SK-N-SH (cell line): ENCODE measurements around the gene FAM149A. TPM values are rescaled to one million over a fixed set of nuclear protein-coding genes. Genes with fewer than 3 reads are reported as not detected.

Experiments
- CTCF ChIA-PET: fragments of 300-600, 350-600 bp; formaldehyde crosslinking; extraction: SDS; loops from one replicate; lab custom pipeline; 2021; lab: Yijun Ruan, JAX
- POLR2A ChIA-PET: fragments of 350-600 bp; sonication (Branson Sonifier 250); formaldehyde crosslinking; extraction: SDS; loops from one replicate; lab custom pipeline; 2020; ENCODE audit warnings: antibody characterized with exemption, inconsistent platforms; lab: Yijun Ruan, JAX
- DNase-seq: peaks from one replicate; pipeline ENCODE4 v3.0.0; 2012
- H2AFZ ChIP-seq: fragments of 200-600 bp; sonication (generic); 2 replicates; pipeline ENCODE4 v1.8.1; 2016; ENCODE audit warnings: antibody characterized with exemption, mild to moderate bottlenecking, low read depth
- H3F3A ChIP-seq: fragments of 200-600 bp; sonication (generic); replicated peaks from 2 replicates; pipeline ENCODE3; 2016; ENCODE audit warnings: antibody characterized with exemption, mild to moderate bottlenecking; ENCODE audit not compliant: insufficient read depth
- H3K27ac ChIP-seq, 2 experiments: fragments of 200-500 bp in 1 of 2; fragments of 200-600 bp in 1 of 2; sonication (Bioruptor generic) in 1 of 2; sonication (generic), shearing (Covaris generic) in 1 of 2; 2 replicates each; pipeline versions ENCODE4 v1.5.1 to v1.6.1; 2014 to 2016; ENCODE audit warnings: low read depth in 2 of 2, inconsistent platforms in 1 of 2, low read length in 1 of 2, mild to moderate bottlenecking in 1 of 2, mixed read lengths in 1 of 2
- H3K27me3 ChIP-seq: fragments of 200-600 bp; sonication (generic), shearing (Covaris generic); 2 replicates; pipeline ENCODE4 v1.6.1; 2016; ENCODE audit warnings: mixed run types; ENCODE audit not compliant: insufficient read depth
- H3K36me3 ChIP-seq, 2 experiments: fragments of 200-500 bp in 1 of 2; fragments of 200-600 bp in 1 of 2; sonication (Bioruptor generic) in 1 of 2; sonication (generic) in 1 of 2; replicated peaks in 1 of 2; 2 replicates each; pipeline versions ENCODE3 to v1.5.1; 2014 to 2016; ENCODE audit warnings: low read length in 1 of 2, mild to moderate bottlenecking in 1 of 2; ENCODE audit not compliant: insufficient read depth in 2 of 2, control insufficient read depth in 1 of 2
- H3K4me1 ChIP-seq, 2 experiments: fragments of 200-500 bp in 1 of 2; fragments of 200-600 bp in 1 of 2; sonication (Bioruptor generic) in 1 of 2; sonication (generic), shearing (Covaris generic) in 1 of 2; 2 replicates each; pipeline versions ENCODE4 v1.5.1 to v1.6.1; 2014 to 2016; ENCODE audit warnings: low read depth in 1 of 2, low read length in 1 of 2, mixed run types in 1 of 2; ENCODE audit not compliant: insufficient read depth in 2 of 2, control insufficient read depth in 1 of 2
- H3K4me2 ChIP-seq: fragments of 200-600 bp; sonication (generic), shearing (Covaris generic); 2 replicates; pipeline ENCODE4 v1.6.1; 2017; ENCODE audit warnings: mixed run types
- H3K4me3 ChIP-seq, 2 experiments: fragments of 200-500 bp in 1 of 2; fragments of 200-600 bp in 1 of 2; sonication (Bioruptor generic) in 1 of 2; sonication (generic), shearing (Covaris generic) in 1 of 2; 2 replicates each; pipeline versions ENCODE4 v1.5.1 to v1.8.1; 2014 to 2016; ENCODE audit warnings: low read depth in 2 of 2, inconsistent platforms in 1 of 2, low read length in 1 of 2, mild to moderate bottlenecking in 1 of 2, mixed read lengths in 1 of 2, moderate library complexity in 1 of 2
- H3K79me2 ChIP-seq: fragments of 200-600 bp; sonication (generic); 2 replicates; pipeline ENCODE4 v1.8.1; 2017; ENCODE audit warnings: mild to moderate bottlenecking; ENCODE audit not compliant: insufficient read depth
- H3K9ac ChIP-seq: fragments of 200-600 bp; sonication (generic); 2 replicates; pipeline ENCODE4 v1.6.1; 2017; ENCODE audit warnings: mixed run types
- H3K9me2 ChIP-seq: fragments of 200-600 bp; sonication (generic); 2 replicates; pipeline ENCODE4 v1.6.1; 2017; ENCODE audit warnings: mixed run types
- H3K9me3 ChIP-seq: fragments of 200-600 bp; sonication (generic); 2 replicates; pipeline ENCODE4 v1.6.1; 2017; ENCODE audit warnings: mixed run types, mild to moderate bottlenecking, moderate library complexity
- H4K20me1 ChIP-seq: fragments of 200-600 bp; sonication (generic); 2 replicates; pipeline ENCODE4 v1.6.1; 2017; ENCODE audit warnings: mild to moderate bottlenecking, mixed run types; ENCODE audit not compliant: insufficient read depth
- ELF1 ChIP-seq: IDR thresholded peaks from 2 replicates; pipeline ENCODE4 v1.4.0; 2012
- EP300 ChIP-seq, 2 experiments: IDR thresholded peaks; 2 replicates each; pipeline versions ENCODE4 v1.4.0 to v1.6.1; 2012; ENCODE audit warnings: borderline replicate concordance in 1 of 2, low read depth in 1 of 2, low read length in 1 of 2
- FOSL2 ChIP-seq: IDR thresholded peaks from 2 replicates; pipeline ENCODE4 v1.4.0; 2012; ENCODE audit warnings: low read depth, mild to moderate bottlenecking, moderate library complexity, borderline replicate concordance
- FOXJ3 ChIP-seq: sonication (generic); formaldehyde crosslinking; IDR thresholded peaks from 2 replicates; pipeline ENCODE4 v1.5.1; 2020; ENCODE audit warnings: mild to moderate bottlenecking, missing genetic modification reagents
- GABPA ChIP-seq: IDR thresholded peaks from 2 replicates; pipeline ENCODE4 v1.4.0; 2012; ENCODE audit warnings: low read depth, mild to moderate bottlenecking
- GATA2 ChIP-seq: sonication (generic); formaldehyde crosslinking; IDR thresholded peaks from 2 replicates; pipeline ENCODE4 v1.5.0; 2020; ENCODE audit warnings: mild to moderate bottlenecking, missing genetic modification reagents
- JUND ChIP-seq: IDR thresholded peaks from 2 replicates; pipeline ENCODE4 v1.4.0; 2012
- MEF2A ChIP-seq: IDR thresholded peaks from 2 replicates; pipeline ENCODE4 v1.4.0; 2012; ENCODE audit warnings: low read depth, borderline replicate concordance
- MXI1 ChIP-seq: IDR thresholded peaks from 2 replicates; pipeline ENCODE4 v1.6.1; 2012; ENCODE audit warnings: mild to moderate bottlenecking, low read depth, low read length, improper control_type of control experiment
- NFIC ChIP-seq: IDR thresholded peaks from 2 replicates; pipeline ENCODE4 v1.4.0; 2012; ENCODE audit warnings: borderline replicate concordance
- NRF1 ChIP-seq: IDR thresholded peaks from 2 replicates; pipeline ENCODE4 v1.6.1; 2012; ENCODE audit warnings: low read depth, mild to moderate bottlenecking, low read length
- POLR2AphosphoS5 ChIP-seq: IDR thresholded peaks from 2 replicates; pipeline ENCODE4 v1.6.1; 2012; ENCODE audit warnings: low read depth, low read length
- RCOR1 ChIP-seq: fragments of 150-350 bp; IDR thresholded peaks from 2 replicates; pipeline ENCODE4 v1.6.1; 2017; ENCODE audit warnings: antibody characterized with exemption, low read length
- RFX5 ChIP-seq: IDR thresholded peaks from 2 replicates; pipeline ENCODE4 v1.6.1; 2012; ENCODE audit warnings: mild to moderate bottlenecking, improper control_type of control experiment, low read length
- RXRA ChIP-seq: IDR thresholded peaks from 2 replicates; pipeline ENCODE4 v1.4.0; 2012; ENCODE audit warnings: low read depth, mild to moderate bottlenecking, borderline replicate concordance
- TAF1 ChIP-seq: IDR thresholded peaks from 2 replicates; pipeline ENCODE4 v1.6.1; 2012; ENCODE audit warnings: low read depth, mild to moderate bottlenecking, low read length, moderate library complexity, borderline replicate concordance
- WGBS: methylation state at CpG from one replicate; pipeline ENCODE4 v1.1.6; 2017; ENCODE audit warnings: low lambda C conversion rate; 5-methylcytosine and 5-hydroxymethylcytosine counted together
- polyA plus RNA-seq, 3 experiments: library from polyadenylated mRNA; depleted of rRNA; stranded (reverse); fragments of >200 nt; gene quantifications; 2 replicates each; pipeline ENCODE4 v1.2.3, GENCODE V29; 2012
- TF ChIP-seq, protein P1 (sequence below): IDR thresholded peaks from 2 replicates; pipeline ENCODE4 v1.4.0; 2012; ENCODE audit warnings: low read depth, borderline replicate concordance
- TF ChIP-seq, protein P2 (sequence below): IDR thresholded peaks from 2 replicates; pipeline ENCODE4; 2012
- TF ChIP-seq, protein P3 (sequence below): fragments of 150-350 bp; IDR thresholded peaks from 2 replicates; pipeline ENCODE4 v1.6.1; 2016; ENCODE audit warnings: mild to moderate bottlenecking, low read depth, low read length
- TF ChIP-seq, protein P4 (sequence below): fragments of 200-600 bp; sonication (generic); IDR thresholded peaks from 2 replicates; pipeline ENCODE4 v1.6.1; 2017; ENCODE audit warnings: antibody characterized with exemption, mild to moderate bottlenecking, moderate library complexity

Gene FAM149A
- polyA plus RNA-seq, 1 of the 3 experiments (the other 2 are of a cell fraction): 0.38 TPM

DNA sequence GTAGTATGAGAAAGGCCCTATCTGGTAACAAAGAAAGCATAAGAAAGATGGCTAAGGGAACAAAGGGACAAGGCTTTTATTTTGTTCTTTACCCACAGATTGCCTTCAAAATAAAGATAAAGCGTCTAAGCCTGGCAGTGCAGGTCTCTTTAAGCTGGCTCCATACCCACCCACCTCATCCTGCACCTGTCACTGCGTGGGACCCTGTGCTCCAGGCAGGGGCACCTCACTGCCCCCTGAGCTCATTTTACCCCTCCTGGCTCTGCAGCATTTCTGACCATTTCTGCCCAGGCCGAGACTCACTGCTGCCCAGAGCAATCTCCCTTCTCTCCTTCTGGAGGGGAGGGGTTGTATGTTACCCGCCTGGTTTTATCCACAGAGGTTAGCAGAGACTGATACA lies 85.2 kb downstream of the FAM149A start:
- no peaks in the 10 kb centered on the region for H4K20me1 ChIP-seq
- no peaks in the 10 kb centered on the region for H3K9me2 ChIP-seq
- POLR2A ChIA-PET: no interaction called here
- 97% methylated on average over 4 of the region's 4 CpGs for WGBS
- DNase-seq: no peak
- peaks cover 23% of the 10 kb centered on the region for H3K79me2 ChIP-seq
- H3K27me3 ChIP-seq: no peaks in the 10 kb centered on the region
- peaks cover 9% of the 10 kb centered on the region for H3F3A ChIP-seq
- H2AFZ ChIP-seq: no peak overlapping the region
- no peaks in the 10 kb centered on the region for H3K9me3 ChIP-seq
- CTCF ChIA-PET: no interaction called here
- peaks cover 0 to 3% of the 10 kb centered on the region in 2 experiments for H3K36me3 ChIP-seq
- no peak overlapping the region; a peak in 1 of 4 replicates for H3K27ac ChIP-seq
- peaks cover 0 to 8% of the 10 kb centered on the region in 2 experiments; a peak in 3 of 4 replicates for H3K4me1 ChIP-seq
- H3K9ac ChIP-seq: no peak overlapping the region
- no peak overlapping the region for H3K4me3 ChIP-seq
- no peak overlapping the region for H3K4me2 ChIP-seq
- TF ChIP-seq GATA2 (CRISPR knock-in tag): no peak
- no peak for TF ChIP-seq MXI1
- no peak for TF ChIP-seq RXRA
- TF ChIP-seq EP300 (IDR thresholded peaks at IDR 0.05; ENCODE audit: borderline replicate concordance in 1 of 2, low read depth in 1 of 2, low read length in 1 of 2): no peak
- no peak for TF ChIP-seq POLR2AphosphoS5
- TF ChIP-seq JUND: no peak
- TF ChIP-seq FOXJ3 (CRISPR knock-in tag): no peak
- TF ChIP-seq FOSL2: no peak
- TF ChIP-seq, protein P1, sequence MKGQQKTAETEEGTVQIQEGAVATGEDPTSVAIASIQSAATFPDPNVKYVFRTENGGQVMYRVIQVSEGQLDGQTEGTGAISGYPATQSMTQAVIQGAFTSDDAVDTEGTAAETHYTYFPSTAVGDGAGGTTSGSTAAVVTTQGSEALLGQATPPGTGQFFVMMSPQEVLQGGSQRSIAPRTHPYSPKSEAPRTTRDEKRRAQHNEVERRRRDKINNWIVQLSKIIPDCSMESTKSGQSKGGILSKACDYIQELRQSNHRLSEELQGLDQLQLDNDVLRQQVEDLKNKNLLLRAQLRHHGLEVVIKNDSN: no peak
- no peak for TF ChIP-seq NFIC
- no peak for TF ChIP-seq RCOR1
- TF ChIP-seq NRF1: no peak
- no peak for TF ChIP-seq TAF1
- TF ChIP-seq RFX5: no peak
- TF ChIP-seq ELF1: no peak

DNA sequence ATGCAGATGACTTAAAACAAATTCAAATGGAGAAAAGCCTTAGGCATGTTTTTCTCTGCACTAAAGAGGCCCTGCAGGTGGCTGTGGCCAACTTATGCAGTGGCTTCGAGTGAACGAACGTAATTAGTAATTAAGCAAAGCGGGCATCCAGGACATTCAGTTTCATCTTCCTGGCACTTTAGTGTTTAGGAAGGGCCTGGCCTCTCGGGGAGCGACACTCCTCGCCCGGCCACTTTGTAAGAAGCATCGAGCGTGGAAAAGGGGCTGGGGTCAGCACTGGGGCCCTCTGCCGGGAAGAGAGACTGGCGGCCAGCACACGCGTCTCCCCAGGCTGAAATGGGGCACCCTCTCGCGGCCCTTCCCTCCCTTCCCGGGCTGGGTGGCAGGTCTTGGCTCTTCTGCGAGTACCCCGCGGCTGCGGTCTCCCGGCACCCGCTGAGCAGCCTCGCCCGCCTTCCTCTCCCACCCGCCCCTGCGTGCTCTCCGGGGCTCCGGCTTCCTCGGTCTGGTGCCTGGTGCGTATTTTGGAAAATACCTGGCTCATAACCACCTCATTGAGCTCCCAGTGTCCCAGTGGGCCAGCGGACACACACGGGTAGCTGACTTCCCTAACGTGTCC lies 86.2 kb downstream of the FAM149A start:
- ChIA-PET POLR2A (interaction anchor here (1.2 to 1.8 kb wide), 2 partner anchors 11 to 13 kb away, joined by 3 to 4 read pairs; no protein-coding TSS in a partner anchor), CTCF (interaction anchor here (1.2 to 2.6 kb wide), 3 partner anchors 11 to 171 kb away, joined by 3 to 7 read pairs (median 4); no protein-coding TSS in a partner anchor)
- H3K9ac ChIP-seq: peak overlapping the region; percentile 85
- H3K79me2 ChIP-seq: peaks cover 24% of the 10 kb centered on the region
- TF ChIP-seq GABPA (no peak), TAF1 (no peak), MEF2A (no peak)
- TF ChIP-seq, protein P2, sequence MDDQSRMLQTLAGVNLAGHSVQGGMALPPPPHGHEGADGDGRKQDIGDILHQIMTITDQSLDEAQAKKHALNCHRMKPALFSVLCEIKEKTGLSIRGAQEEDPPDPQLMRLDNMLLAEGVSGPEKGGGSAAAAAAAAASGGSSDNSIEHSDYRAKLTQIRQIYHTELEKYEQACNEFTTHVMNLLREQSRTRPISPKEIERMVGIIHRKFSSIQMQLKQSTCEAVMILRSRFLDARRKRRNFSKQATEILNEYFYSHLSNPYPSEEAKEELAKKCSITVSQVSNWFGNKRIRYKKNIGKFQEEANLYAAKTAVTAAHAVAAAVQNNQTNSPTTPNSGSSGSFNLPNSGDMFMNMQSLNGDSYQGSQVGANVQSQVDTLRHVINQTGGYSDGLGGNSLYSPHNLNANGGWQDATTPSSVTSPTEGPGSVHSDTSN: no peak
- TF ChIP-seq, protein P3, sequence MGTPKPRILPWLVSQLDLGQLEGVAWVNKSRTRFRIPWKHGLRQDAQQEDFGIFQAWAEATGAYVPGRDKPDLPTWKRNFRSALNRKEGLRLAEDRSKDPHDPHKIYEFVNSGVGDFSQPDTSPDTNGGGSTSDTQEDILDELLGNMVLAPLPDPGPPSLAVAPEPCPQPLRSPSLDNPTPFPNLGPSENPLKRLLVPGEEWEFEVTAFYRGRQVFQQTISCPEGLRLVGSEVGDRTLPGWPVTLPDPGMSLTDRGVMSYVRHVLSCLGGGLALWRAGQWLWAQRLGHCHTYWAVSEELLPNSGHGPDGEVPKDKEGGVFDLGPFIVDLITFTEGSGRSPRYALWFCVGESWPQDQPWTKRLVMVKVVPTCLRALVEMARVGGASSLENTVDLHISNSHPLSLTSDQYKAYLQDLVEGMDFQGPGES: no peak
- TF ChIP-seq, protein P4, sequence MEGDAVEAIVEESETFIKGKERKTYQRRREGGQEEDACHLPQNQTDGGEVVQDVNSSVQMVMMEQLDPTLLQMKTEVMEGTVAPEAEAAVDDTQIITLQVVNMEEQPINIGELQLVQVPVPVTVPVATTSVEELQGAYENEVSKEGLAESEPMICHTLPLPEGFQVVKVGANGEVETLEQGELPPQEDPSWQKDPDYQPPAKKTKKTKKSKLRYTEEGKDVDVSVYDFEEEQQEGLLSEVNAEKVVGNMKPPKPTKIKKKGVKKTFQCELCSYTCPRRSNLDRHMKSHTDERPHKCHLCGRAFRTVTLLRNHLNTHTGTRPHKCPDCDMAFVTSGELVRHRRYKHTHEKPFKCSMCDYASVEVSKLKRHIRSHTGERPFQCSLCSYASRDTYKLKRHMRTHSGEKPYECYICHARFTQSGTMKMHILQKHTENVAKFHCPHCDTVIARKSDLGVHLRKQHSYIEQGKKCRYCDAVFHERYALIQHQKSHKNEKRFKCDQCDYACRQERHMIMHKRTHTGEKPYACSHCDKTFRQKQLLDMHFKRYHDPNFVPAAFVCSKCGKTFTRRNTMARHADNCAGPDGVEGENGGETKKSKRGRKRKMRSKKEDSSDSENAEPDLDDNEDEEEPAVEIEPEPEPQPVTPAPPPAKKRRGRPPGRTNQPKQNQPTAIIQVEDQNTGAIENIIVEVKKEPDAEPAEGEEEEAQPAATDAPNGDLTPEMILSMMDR: peak; percentile 16
- H4K20me1 ChIP-seq: no peaks in the 10 kb centered on the region
- no peaks in the 10 kb centered on the region for H3K9me2 ChIP-seq
- H3K36me3 ChIP-seq: peaks cover 0 to 7% of the 10 kb centered on the region in 2 experiments
- peaks cover 9% of the 10 kb centered on the region for H3F3A ChIP-seq
- H3K4me2 ChIP-seq: peak overlapping the region; percentile 95
- peak overlapping the region; percentile 93 to 94 for H3K4me3 ChIP-seq
- H2AFZ ChIP-seq: peak overlapping the region; percentile 90
- WGBS: 6% methylated on average over 11 of the region's 34 CpGs
- H3K9me3 ChIP-seq: no peaks in the 10 kb centered on the region
- peaks cover 0 to 8% of the 10 kb centered on the region in 2 experiments; a peak in 3 of 4 replicates for H3K4me1 ChIP-seq
- peak; percentile 86 for DNase-seq
- H3K27me3 ChIP-seq: no peaks in the 10 kb centered on the region
- H3K27ac ChIP-seq: peak overlapping the region; percentile 80 to 97
